Central memory CD4-positive, alpha-beta T cell (primary cell): ENCODE measurements around the gene LYRM4.

Experiments used
- DNase-seq: peaks from one replicate; pipeline ENCODE4 v3.0.0; 2022
- total RNA-seq, 3 experiments: gene quantifications; one replicate each; lab custom pipeline; 2026; lab: John Stamatoyannopoulos, UW

Gene LYRM4
- total RNA-seq: 7.1 to 37.8 (median 17.8) reads per million in 3 experiments

DNA sequence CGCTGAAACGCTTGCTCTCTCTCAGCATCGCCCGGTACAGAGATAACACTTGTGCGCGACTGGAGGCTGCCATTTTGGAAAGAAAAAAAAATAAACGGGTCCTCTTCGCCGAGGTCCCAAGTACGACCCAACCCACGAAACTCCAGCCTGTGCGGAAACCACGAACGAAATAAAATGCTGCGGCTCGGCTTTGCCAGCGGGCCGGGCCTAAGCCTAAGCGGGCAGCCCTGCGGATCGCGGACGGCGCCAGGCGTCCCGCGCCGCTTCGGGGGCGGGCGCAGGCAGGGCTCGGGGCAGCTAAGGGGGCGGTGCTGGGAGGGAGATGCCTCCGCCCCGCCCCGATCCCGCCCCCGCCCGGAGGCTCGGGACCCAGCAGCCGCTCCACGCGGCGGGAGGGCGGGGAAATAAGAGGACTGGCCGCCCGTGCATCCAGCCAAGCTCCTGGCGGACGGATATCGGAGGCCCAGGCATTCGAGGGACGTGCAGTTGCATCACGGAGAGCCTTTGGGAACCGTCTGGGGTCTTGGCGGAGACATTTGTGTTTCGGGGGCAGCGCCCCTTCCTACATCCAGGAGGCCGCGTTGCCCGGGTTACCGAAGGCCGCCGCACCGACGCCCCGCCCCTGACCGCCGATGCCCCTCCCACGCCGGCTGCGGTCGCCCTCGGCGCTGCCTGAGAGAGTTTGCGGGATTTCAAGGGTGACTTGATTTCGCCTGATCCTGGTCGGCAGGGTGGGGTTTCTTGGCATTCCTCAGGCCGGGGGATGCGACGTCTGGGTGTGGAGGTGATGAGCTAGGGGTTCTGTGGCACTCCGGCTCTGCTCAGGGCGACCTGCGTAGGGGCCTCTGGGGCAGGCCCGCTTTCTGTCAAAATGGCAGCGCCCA, at the start of gene LYRM4, which contains the start of gene FARS2:
Gene LYRM4 (minus strand): TSS at position 290 of the 884 bp plus-strand sequence. CDS start 217 bp downstream, at position 73.
Gene FARS2 (plus strand): TSS at position 853 of the 884 bp plus-strand sequence.
- DNase-seq: peak; percentile 95

DNA sequence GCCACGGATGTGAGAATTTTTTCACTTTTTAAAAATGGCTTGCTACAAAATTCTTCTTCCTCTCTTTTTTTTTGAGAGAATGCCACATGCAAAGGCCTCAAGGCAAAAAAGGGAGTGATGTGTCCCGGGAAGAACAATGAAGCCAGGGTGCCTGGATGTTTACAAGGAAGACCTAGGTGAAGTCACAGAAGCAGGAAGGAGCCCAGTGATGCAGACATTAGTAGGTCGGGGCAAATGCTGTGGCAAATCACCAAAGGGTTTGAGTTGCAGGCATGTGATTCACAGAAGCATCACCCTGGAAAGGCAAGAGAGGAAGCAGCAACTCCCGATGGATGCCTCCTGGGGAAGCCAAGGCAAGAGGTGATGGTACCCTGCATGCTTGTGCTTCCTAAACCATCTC, 47.3 kb upstream of the LYRM4 start:
- no peak for DNase-seq

DNA sequence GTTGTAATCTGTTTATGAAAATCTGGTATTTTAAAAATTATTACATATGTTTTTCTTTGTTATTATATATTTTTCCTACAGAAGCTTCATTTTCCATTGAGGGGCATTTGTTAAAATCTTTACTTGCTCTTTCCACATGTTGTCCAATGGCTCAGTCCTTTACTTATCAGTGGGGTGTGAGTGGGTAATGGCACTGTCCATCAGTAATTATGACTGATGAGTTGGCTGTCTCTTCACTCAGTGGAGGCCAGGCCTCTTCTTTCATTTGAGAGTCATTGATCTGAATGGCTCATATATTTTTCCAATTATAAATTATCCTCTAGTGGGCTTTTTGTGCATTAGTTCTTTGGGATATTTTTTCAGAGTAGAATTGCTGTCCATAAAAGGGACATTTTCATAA, 46.3 kb upstream of the LYRM4 start:
- DNase-seq: no peak

DNA sequence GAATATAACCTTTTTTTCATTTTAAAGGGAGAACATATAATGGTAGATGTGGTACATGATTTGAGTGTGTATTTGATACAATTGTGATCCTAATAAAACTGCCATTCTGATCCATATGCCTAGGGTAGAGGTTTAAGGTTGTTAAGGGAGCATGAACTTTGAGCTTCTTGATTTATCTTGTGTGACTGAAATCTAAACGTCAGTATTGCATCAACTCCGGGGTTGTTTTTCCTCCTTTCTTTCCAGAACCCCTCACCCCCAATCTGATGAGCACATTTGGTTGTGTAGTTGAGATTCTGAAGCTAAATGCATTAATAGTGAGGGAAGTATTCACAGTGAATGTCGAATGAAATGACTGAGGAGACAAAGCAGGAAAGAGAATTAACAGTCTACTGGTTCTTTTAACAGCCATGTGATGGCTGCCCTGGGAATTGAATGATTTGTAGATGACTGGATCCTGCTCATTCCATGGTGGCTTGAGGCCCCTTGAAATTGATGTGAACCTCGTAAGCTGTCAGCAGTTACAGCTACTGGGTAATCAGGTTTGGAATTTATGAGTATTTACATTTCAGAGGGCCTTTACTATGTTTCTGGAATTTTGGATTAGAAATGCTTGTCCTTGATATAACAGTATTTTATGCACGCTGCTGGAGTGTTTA, 45.3 kb upstream of the LYRM4 start:
- DNase-seq: no peak

DNA sequence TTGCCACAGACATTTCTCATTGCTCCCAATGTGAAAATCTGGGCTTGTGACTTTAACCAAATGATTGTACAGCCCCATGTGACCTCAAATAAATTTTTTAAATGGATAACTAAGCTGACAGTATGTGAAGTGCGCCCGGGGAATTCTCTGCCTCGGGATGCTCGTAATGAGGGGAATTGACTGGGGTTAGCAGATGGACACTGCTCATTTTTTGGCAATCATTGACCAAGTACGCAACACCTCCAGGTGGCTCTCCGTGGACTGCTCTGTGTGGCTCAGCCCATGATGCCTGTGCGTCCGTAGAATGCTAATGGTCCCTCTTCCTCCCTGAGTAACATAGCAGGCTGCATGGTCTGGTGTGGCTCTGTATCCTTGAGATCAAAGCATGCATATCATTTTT, 42.9 kb upstream of the LYRM4 start:
- DNase-seq: no peak

DNA sequence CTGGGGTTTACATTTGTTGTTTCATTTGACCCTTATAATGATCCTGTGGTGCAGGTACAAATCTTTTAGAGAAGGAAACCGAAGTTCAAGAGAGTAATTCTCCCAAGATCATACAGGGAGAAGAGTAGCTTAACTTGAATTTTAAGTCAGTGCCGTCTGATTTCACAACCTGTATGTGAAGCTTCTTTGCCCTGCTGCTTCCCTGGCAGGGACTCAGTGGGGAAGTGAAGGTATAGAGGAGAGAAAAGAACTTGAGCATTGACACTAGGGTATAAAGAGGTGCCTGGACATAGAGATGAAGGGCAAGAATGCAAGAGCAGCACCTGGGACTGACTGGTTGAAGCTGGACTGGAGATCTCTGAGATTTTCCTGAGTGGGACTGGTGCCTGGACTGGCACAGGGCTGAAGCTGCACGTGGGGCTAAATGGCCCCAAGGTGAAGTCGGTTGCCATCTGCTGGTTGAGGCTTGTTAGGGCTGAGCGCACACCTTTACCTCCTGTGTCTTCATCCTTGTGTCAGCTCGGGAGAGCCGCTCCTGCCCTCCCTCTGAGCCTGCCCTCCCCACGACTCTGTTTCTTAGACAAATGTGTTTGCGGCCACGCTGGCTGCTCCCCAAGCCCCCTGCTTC, 42.4 kb upstream of the LYRM4 start:
- peak; percentile 51 for DNase-seq

DNA sequence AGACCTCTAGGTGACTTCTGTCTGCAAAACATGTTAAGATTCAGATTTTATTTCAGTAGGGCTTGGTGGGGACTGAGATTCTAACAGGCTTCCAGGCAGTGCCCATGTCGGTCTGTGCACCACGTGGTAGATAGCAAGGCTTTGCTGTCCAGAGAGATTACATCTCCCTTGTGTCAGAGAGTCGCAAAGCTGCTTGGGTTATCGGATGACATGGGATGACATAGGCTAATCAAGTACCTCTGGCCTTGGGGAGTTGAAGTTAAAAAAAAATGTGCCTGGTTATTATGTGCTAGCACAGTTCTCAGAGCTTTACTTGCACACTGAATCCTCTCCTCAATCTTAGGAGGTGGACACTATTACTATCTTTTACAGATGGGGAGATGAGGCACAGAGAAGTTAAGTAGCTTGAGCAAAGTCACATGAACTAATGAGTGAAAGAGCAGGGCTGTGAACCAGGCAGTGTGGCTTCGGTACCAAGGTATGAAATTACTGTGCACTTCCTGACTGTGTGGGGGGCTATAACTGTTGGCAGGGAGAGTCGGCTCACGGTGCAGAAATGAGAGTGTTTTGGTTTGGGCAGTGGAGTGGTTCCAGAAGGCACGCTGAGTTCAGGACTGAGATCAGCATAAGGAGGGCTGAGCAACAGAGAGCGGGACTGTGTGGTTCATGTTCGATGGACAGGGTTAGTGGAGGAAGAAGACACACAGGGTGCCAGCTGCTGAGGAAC, 41.6 kb upstream of the LYRM4 start:
- no peak for DNase-seq

DNA sequence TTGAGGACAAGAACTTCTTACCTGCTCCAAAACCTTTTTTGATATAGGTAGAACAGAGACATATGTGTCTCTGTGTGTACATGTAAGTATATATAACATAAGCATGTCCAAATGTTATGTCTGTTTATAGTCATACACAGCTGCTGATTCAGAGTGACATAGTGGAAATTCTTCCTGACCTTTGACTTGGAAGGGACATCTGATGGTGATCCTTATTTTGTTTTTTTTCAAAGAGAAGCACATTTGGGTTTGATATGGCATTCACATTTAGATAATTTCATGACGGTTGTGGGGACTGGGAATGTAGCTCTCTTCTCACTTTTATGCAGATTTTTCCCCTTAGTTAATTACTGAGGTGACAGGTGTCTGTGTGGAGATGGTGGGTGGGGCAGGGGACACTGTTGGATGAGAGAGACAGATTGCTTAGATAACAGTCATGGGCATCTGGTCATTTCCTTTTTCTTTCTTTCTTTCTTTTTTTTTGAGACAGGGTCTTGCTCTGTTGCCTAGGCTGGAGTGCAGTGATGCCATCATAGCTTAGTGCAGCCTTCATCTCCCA, 39.5 kb upstream of the LYRM4 start:
- DNase-seq: no peak

DNA sequence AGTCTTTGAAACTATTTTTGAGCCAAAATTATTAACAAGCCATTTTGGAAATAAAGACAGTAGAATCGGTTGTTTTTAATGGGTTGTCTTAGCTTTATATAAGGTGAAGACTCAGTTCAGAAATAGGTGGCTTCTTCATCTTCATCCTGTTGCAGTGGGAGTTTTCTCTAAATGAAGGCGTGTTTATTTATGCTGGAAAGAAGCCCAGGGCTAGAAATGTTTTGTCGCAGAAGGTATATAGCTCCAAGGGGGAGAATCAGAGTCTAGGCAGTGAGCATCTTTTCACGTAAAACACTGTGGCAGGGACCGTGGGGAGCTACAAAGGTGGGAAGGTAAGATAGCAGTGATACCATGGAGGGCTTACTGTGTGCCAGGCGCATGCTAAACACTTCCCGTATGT, 34.9 kb upstream of the LYRM4 start:
- no peak for DNase-seq

DNA sequence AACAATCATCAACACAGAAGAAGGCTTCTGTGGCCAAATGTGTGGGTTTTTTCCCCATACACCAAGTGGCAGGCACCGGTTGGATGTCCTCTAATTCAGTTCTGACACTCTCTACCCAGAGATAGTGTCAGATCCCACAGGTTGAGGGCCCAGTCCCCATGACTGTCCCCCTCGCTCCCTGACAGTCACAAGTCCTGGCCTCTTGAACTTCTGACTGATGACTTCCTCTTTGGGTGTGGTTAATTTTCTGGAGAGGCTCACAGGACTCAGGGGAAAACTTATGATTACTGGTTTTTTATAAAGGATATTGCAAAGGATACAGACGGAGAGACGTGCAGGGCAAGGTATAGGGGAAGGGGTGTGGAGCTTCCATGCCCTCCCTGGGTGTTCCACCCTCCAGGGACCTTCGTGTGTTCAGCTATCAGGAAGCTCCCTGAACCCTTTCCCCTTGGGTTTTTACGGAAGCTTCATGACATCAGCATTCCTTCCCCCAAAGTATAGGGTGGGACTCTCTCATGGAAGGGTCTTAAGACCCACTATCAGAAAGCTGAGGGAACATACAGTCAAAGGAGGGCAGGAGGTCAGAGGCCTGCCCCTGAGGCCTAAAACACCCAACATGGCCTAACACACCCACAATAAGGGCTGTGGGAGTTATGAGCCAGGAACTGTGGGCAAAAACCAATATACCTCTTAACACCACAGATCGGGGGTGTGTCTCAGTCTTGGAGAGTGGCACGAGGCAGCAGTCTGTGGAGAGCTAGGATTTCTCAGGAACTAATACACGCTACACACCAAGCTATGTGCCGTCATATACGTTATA, 33.9 kb upstream of the LYRM4 start:
- no peak for DNase-seq

DNA sequence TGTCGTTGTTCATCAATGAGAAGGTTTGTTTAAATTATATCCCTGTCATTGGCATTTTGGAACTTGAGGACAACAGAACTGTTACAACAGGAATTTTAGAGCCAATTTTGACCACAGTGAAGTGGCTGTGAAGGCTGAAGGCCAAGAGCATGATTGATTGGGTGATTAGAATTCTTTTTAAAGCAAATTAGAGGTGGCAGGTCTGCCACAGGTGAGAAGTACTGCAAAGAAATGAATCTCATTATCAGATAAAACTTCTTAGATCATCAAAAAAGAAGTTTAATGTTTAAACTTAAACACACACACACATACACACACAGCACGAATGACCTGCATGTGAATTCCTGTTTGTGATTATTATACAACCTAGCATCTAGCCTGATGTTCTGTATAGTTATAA, 32.9 kb upstream of the LYRM4 start:
- no peak for DNase-seq

DNA sequence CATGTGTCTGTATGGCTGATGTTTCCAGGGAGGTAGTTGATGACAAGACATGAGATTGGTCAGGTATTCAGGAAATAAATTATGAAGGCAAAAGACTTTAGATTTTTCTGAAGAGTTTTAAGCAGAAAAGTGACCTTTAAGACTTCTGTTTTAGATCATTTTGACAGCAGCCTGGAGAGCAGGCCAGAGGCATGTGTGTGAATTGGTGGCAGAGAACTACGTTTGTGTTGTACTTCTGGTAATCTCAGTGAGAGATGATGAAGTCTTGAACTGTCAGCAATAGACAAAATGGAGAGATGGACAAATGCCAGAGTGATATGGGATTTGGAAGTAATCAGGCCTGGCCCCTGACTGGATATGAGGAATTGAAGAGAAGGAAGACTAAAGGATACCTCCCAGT, 31.4 kb upstream of the LYRM4 start:
- no peak for DNase-seq

DNA sequence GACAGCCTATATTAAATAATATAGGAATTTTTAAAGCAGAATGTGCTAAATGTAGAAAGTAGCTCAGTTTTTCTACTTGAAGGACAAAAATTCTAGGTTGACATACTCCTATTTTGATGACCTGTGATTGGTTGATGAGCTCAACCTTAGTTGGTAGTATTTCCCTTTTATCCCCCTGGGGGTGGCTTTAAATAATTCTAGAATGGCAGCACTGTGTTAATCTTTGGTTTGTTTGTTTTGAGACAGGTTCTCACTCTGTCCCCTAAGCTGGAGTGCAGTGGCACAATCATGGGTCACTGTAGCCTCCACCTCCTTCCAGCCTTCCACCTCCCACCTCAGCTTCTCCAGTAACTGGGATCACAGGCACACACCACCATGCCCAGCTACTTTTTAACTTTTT, 29.8 kb upstream of the LYRM4 start:
- no peak for DNase-seq

DNA sequence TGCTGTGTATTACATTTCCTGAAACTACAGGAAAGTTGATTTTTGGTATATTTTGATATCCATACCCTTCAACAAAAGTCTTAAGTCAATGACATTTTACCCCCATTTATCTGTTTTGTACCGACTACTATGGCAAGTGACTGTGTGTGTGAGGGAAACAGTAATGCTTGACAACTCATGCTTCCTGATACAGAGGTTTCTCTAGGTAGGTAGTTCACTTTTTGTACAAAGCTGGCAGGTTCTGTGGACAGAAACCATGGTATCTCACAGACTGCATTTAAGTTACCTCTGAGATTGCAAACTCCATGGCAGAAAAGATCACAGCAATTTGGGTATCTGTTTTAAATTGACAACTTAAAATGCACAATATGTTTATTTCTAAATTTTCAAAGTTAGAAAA, 29.3 kb upstream of the LYRM4 start:
- DNase-seq: no peak

DNA sequence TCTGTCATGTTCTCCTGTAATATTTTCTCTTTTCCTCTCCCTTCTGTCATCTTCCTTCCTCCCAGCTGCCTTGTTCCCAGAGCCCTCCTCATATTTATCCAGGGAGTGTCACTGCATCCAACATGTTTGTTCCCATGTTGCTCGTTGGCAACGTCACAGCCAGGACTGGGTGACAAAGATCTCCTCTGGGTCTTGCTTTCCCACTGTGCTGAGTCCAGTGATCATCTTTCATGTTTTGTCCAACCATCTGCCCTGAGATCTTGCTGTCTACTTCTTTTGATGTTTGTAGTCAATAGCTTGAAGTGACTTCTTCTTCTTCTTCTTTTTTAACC, 27.2 kb upstream of the LYRM4 start:
- DNase-seq: no peak

DNA sequence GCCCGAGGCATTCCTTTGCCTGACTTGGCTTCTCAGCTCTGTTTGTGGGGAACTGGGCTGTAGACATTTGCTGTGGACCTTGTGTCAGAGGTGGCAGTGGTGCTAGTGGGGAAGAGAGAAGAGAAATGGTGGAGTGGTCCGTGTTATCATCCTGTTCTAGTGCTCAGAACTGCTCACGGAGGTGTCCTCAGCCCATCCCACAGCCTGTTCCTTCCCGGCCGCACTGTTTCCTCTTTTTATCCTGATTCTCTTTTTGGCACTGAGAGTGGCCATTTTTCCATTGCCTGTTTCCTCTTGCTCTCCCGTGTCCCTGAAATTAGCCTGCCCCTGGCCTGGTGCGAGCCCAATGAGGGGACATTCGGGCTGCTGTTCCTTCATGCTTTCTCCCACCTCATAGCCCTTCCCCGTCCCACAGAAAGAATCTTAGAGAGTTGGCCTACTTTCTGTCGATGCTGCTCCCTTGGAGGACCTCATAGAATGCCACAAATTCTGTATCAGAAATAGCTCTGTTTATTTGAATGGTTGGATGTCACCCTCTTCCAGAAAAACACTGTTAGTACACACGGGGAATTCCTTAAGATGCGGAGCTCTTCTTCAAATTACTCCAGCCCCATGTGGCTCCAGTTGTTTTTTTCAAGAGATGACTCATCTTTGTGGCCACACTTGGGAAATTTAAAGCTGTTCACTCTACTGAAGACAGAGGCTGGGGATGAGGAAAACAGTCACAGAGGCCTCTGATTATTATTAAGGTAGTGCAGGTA, 26.6 kb upstream of the LYRM4 start:
- DNase-seq: no peak

DNA sequence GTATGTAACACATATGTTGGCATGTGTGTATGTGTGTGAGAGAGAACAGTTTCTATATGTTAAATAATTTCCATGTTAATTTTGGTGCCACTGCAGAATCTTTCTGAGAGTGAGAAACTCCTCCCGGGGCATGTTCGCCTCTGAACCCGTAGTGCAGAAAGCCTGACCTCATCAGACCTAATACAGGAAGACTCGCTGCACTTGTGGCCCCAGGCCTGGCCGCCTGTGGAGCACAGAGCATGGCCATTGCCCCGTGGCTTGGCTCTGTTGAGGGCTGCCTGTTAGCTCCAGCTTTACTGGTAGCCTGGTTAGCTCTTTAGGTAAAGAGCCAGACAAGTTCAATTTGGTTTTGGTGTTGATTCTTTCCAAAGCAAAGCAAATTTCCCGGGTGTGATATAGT, 26.0 kb upstream of the LYRM4 start:
- no peak for DNase-seq

DNA sequence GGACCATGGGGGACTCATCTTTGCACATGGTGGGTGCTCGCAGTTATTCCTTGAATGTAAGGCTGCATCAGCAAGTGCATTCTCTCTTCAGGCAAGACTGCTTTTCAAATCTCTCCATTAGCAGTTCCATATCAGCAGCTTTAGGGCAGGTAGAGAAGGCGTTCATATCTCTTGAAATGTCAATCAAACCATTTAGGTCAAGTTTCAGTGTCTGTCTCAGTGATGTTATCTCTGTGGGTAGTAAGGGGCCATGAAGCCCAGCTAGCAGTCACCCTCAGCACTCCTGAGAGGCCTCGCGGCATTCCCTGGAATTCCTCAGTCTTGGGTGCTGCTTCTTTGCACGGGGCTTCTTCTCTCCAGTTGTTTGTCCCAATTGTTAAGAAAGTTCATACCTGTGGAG, 24.8 kb upstream of the LYRM4 start:
- DNase-seq: no peak

DNA sequence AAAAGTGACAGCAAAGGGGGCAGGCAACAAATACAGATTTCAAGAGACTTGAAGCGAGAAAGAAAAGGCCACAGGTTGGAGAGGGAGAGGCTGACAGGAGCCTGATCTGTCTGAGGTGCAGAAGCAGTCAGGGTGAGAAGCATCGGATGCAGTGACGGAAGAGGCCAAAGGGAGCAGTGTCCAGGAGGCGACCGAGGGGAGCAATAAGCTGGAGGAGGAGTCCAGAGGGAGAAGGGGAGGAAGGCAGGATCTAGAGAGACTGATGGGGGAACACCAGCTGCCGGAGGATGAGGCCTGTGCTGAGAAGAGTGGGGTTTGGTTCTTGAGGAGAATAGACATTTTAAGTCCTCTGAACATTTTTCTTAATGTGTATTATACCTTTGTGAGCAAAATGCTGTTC, 24.3 kb upstream of the LYRM4 start:
- no peak for DNase-seq

DNA sequence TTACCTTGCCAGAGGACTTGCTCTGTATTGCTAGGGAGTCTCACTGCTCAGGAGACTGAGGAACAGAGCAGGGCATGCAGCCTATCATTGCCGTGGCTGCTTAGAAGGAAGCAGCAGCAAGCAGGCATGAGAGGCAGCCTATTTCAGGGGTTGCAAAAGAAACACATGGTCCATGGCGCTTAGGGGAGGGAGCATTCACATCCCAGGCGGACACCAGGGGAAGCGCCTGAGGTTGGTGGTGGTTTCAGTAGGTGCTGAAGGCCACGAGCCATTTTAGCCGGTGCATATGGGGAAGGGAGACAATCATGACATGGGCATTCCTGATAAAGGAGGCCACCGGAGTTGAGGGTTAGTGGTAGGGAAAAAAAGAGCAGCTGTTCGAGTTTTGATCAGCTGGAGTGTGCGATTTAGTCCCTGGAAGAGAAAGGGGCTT, 21.5 kb upstream of the LYRM4 start:
- no peak for DNase-seq

DNA sequence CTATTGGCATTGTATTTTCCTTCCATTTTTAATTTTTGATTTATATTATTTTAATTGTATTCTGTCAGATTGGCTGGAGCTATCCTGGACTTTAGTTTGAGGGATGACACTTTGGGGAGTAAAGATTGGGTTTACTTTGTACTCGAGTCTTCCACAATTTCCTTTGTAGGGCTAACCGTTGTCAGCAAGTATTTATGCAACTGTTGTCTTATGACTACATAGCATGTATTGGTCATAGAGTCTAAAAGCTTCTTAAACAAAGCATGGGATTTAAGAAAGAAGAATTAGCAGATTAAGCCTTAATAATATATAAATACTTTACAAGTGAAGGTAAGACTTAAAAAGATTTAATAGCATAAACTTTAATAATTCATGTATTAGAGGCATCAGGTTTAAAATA, 20.2 kb upstream of the LYRM4 start:
- DNase-seq: no peak
